Activated T-helper 17 cell treated with anti-CD3 and anti-CD28 coated beads, Interleukin-2, amount 50 U/mL, for 72 hours (primary cell): ENCODE measurements around the gene RBP5. TPM values are rescaled to one million over a fixed set of nuclear protein-coding genes. Genes with fewer than 3 reads are reported as not detected.

ENCODE experiments used
- ATAC-seq: fragments of 150-1000 bp; cut with Tn5 transposase; replicated peaks from 2 replicates; pipeline ENCODE4 v1.10.0; 2021; ENCODE audit warnings: mild to moderate bottlenecking, moderate library complexity
- H3K27ac Mint-ChIP-seq: one replicate; pipeline ENCODE4 v1.8.0; 2022; ENCODE audit warnings: mixed read lengths
- H3K27me3 Mint-ChIP-seq: one replicate; pipeline ENCODE4 v1.8.0; 2022; ENCODE audit warnings: mixed read lengths
- H3K36me3 Mint-ChIP-seq: one replicate; pipeline ENCODE4 v1.8.0; 2022; ENCODE audit warnings: low read depth, mild to moderate bottlenecking, mixed read lengths
- H3K4me1 Mint-ChIP-seq: one replicate; pipeline ENCODE4 v1.8.0; 2022; ENCODE audit warnings: mixed read lengths
- H3K4me3 Mint-ChIP-seq: one replicate; pipeline ENCODE4 v1.8.0; 2022; ENCODE audit warnings: mild to moderate bottlenecking, mixed read lengths
- H3K9me3 Mint-ChIP-seq: one replicate; pipeline ENCODE4 v1.8.0; 2022; ENCODE audit warnings: mixed read lengths
- total RNA-seq, 2 donors: library from RNA; stranded (reverse); gene quantifications; one replicate each; pipeline ENCODE4 v1.2.3, GENCODE V29; 2022

RBP5 gene
- total RNA-seq, 2 donors from 2014 or later = not detected

DNA sequence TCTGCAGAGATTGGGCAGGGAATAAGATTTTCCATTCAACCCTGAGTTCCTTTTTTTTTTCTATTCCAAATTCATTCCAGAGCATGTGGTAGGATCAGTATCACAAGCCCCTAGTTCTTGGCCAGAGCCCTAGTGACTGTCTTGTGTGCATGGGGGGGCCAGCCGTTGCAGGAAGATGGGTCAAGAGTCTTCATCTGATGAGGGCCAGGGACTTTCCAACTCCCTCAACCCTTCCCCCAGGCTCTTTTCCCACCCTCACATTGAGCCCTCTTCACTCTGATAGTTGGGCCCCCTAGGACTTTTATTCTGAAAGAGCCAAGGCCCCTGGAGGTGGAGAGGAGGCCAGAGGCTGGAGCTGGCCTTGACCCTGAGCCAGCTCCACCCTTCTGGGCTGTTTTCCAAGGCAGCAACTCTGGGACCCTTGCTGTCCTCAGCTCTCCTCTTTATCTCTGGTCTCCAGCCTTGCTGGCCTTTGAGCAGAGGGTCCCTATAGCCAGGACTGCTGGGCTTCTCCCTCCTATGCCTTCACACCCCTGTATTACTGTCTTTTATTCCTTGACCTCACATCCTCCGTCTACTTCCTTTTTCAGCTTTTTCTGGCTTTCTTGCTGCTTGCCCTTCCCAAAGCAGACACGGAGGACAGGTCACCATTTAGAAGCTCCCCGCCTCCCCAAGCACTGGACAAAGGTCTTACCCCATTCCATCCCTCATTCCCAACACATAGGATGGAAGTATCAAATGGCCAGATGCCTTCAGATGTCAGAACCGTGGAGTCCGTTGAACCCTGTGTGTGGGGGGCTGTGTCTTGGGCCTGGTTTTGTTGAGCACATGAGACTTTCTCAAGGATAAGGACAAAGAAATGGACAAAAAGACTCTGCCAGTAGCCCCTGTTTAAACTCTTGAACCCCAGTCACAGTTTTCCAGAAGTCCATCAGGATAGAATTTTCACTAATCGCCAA lies 5.6 kb downstream of the RBP5 start:
- H3K36me3 Mint-ChIP-seq = peaks cover 4% of the 10 kb centered on the region
- H3K9me3 Mint-ChIP-seq = no peaks in the 10 kb centered on the region
- no peak overlapping the region for H3K27ac Mint-ChIP-seq
- peaks cover 4% of the 10 kb centered on the region for H3K4me1 Mint-ChIP-seq
- H3K4me3 Mint-ChIP-seq = no peak overlapping the region
- ATAC-seq = no peak
- no peaks in the 10 kb centered on the region for H3K27me3 Mint-ChIP-seq

DNA sequence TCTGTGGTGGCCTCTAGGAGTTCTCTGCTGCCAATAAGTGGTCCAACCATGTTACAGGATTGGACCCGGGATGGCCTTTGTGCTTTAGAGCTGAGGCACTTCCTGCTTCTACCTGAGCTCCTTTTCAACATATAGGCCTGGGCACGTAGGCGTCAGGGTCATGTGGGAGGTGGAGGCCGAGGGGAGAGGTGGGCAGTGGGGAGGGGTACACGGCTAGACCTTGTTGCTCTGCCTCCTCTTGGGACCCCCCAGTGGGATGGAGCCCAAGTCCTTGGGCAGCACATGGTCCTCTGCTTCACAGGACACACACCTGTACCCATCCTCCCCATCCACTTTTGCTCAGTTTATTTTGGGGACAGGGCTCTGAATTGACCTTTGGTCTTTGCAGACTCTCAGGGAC lies 7.4 kb downstream of the RBP5 start:
- Mint-ChIP-seq H3K4me3 (no peak overlapping the region), H3K27me3 (no peaks in the 10 kb centered on the region), H3K4me1 (peaks cover 4% of the 10 kb centered on the region), H3K36me3 (peaks cover 19% of the 10 kb centered on the region), H3K9me3 (no peaks in the 10 kb centered on the region), H3K27ac (no peak overlapping the region)
- ATAC-seq = no peak

- peaks cover 31% of the 10 kb centered on the region for H3K36me3 Mint-ChIP-seq
- ATAC-seq = no peak
- H3K4me1 Mint-ChIP-seq = no peaks in the 10 kb centered on the region
- H3K9me3 Mint-ChIP-seq = no peaks in the 10 kb centered on the region
- no peaks in the 10 kb centered on the region for H3K27me3 Mint-ChIP-seq
- H3K27ac Mint-ChIP-seq = no peak overlapping the region
- H3K4me3 Mint-ChIP-seq = no peak overlapping the region
Measured at GRCh38 chr12:7120166-7120565, 8.5 kb downstream of the RBP5 start.

DNA sequence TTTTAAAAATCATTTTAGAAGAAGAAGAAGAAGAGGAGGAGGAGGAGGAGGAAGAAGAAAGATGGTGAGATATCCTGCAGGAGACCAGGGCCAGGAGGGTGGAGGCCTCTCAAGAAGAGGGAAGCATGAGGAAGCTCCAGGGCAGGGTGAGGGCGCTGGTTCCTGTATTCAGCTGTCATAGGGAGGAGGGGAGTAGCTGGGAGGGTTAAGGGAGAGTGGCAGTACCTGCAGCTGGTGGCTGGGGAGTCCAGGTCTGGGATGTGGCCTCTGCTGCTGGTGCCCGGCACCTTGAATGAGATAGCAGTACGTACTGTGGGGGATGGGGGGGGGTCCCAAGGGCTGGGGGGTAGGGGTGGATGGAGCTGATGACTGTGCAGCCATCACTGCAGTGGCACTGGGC lies 9.8 kb downstream of the RBP5 start:
- Mint-ChIP-seq H3K9me3 (no peaks in the 10 kb centered on the region), H3K27me3 (no peaks in the 10 kb centered on the region), H3K4me3 (no peak overlapping the region), H3K27ac (no peak overlapping the region), H3K4me1 (no peaks in the 10 kb centered on the region), H3K36me3 (peaks cover 44% of the 10 kb centered on the region)
- ATAC-seq = no peak

GRCh38 chr12:7117670-7118069 lies 11.0 kb downstream of the RBP5 start:
- no peaks in the 10 kb centered on the region for H3K27me3 Mint-ChIP-seq
- no peaks in the 10 kb centered on the region for H3K9me3 Mint-ChIP-seq
- peaks cover 4% of the 10 kb centered on the region for H3K4me1 Mint-ChIP-seq
- H3K4me3 Mint-ChIP-seq = no peak overlapping the region
- H3K27ac Mint-ChIP-seq = no peak overlapping the region
- ATAC-seq = no peak
- H3K36me3 Mint-ChIP-seq = peaks cover 51% of the 10 kb centered on the region

DNA sequence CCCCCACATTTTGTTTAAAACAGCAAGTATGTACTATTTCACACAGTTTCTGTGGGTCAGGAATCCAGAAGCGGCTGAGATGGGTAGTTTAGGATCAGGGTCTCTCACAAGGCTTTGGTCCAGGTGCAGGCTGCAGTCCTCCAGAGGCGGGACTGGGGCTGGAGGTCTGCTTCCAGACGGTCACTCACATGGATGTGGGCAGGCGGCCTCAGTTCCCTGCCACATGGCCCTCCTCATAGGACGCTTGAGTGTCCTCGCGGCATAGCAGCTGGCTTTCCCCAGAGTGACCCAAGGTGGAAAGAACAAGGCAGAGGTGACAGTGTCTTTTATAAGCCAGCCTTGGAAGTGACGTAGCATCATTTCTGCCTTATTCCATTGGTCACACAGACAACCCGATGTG lies 11.8 kb downstream of the RBP5 start:
- Mint-ChIP-seq H3K27me3 (no peaks in the 10 kb centered on the region), H3K4me1 (peaks cover 4% of the 10 kb centered on the region), H3K4me3 (no peak overlapping the region), H3K27ac (no peak overlapping the region), H3K9me3 (no peaks in the 10 kb centered on the region), H3K36me3 (peaks cover 51% of the 10 kb centered on the region)
- no peak for ATAC-seq

GRCh38 chr12:7116196-7116595 lies 12.5 kb downstream of the RBP5 start:
- peaks cover 57% of the 10 kb centered on the region for H3K36me3 Mint-ChIP-seq
- no peaks in the 10 kb centered on the region for H3K27me3 Mint-ChIP-seq
- ATAC-seq = no peak
- H3K9me3 Mint-ChIP-seq = no peaks in the 10 kb centered on the region
- H3K4me1 Mint-ChIP-seq = peaks cover 4% of the 10 kb centered on the region
- no peak overlapping the region for H3K27ac Mint-ChIP-seq
- no peak overlapping the region for H3K4me3 Mint-ChIP-seq

- peaks cover 65% of the 10 kb centered on the region for H3K36me3 Mint-ChIP-seq
Measured at GRCh38 chr12:7114851-7115250, 13.8 kb downstream of the RBP5 start.

DNA sequence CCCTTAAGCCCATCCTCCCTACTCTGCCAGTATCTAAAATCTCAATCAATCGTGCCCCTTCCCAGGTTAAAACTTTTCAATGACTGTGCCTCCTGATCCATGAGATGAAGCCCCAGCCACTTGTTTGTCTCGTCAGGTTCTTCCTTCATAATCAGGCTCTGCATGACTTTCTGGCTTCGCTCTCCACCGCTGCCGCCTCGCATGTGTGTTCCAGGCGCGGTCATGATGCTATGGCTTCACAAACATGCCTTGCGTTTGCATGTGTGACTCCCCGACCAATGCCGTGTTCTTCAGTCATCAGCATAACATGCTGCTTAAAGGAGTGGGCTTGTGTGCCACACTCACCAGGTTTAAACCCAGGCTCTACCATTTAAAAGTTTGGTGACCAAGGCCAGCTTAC lies 14.7 kb downstream of the RBP5 start:
- Mint-ChIP-seq H3K27me3 (no peaks in the 10 kb centered on the region), H3K4me3 (no peak overlapping the region), H3K36me3 (peaks cover 65% of the 10 kb centered on the region), H3K9me3 (no peaks in the 10 kb centered on the region), H3K4me1 (peaks cover 9% of the 10 kb centered on the region), H3K27ac (no peak overlapping the region)
- ATAC-seq = no peak

More at GRCh38 chr12:7114851-7115250, 13.8 kb downstream of the RBP5 start:
- H3K9me3 Mint-ChIP-seq = no peaks in the 10 kb centered on the region
- H3K4me3 Mint-ChIP-seq = no peak overlapping the region
- H3K27ac Mint-ChIP-seq = no peak overlapping the region
- peaks cover 4% of the 10 kb centered on the region for H3K4me1 Mint-ChIP-seq
- no peaks in the 10 kb centered on the region for H3K27me3 Mint-ChIP-seq
- no peak for ATAC-seq

DNA sequence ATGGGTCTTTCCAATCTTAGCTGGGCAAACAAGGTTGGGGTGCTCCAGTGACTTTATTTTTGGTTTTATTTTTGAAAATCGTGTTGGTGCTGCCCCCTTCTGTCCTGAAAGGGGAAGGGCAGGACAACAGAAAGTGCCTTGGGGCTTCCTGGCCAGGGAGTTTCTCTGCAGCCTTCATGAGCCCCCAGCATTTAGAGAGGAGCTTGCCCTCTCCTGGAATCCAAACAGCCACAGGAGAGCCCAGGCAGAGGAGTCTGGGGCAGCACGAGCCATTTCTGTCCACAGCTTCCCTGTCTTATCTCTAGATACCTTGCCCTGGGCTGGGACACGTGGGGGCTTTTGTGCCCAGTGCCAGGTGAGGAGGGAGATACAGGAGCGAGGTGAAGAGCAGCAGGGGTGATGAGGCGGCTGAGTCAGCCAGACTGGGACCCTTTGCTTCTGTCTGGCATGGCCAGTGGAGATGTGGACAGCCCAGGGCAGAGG lies 15.3 kb downstream of the RBP5 start:
- ATAC-seq = no peak
- Mint-ChIP-seq H3K27me3 (no peaks in the 10 kb centered on the region), H3K36me3 (peaks cover 66% of the 10 kb centered on the region), H3K9me3 (no peaks in the 10 kb centered on the region), H3K4me3 (no peak overlapping the region), H3K4me1 (peaks cover 9% of the 10 kb centered on the region), H3K27ac (no peak overlapping the region)

- Mint-ChIP-seq H3K36me3 (peaks cover 64% of the 10 kb centered on the region), H3K27me3 (no peaks in the 10 kb centered on the region)
Measured at GRCh38 chr12:7112041-7112440, 16.6 kb downstream of the RBP5 start.

DNA sequence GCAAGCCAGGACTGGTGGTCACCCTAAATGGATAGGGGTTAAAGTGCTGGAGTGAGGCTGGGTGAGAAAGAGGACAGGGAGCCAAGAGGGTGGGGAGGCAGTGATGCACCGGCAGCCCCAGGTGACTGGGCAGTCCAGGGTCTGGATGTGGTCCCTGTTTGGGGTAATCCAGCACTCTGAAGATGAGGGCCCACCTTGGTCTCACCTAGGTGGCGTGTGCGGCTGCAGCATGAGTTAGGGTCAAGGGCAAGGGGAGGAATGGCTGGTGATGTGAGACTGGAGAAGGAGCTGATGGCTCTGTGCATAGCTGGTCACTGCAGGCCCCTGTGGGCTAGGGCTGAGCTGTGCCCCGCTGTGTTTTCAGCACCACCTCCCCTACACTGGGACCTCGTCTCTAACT lies 18.0 kb downstream of the RBP5 start:
- Mint-ChIP-seq H3K36me3 (peaks cover 65% of the 10 kb centered on the region), H3K27me3 (no peaks in the 10 kb centered on the region), H3K9me3 (peaks cover 7% of the 10 kb centered on the region), H3K4me3 (peak overlapping the region; percentile 97), H3K4me1 (peaks cover 17% of the 10 kb centered on the region), H3K27ac (no peak overlapping the region)
- ATAC-seq = no peak

More at GRCh38 chr12:7112041-7112440, 16.6 kb downstream of the RBP5 start:
- peaks cover 14% of the 10 kb centered on the region for H3K4me1 Mint-ChIP-seq
- H3K4me3 Mint-ChIP-seq = no peak overlapping the region
- no peak overlapping the region for H3K27ac Mint-ChIP-seq
- ATAC-seq = no peak
- H3K9me3 Mint-ChIP-seq = no peaks in the 10 kb centered on the region

GRCh38 chr12:7109572-7109920 lies 19.1 kb downstream of the RBP5 start:
- Mint-ChIP-seq H3K9me3 (peaks cover 10% of the 10 kb centered on the region), H3K36me3 (peaks cover 59% of the 10 kb centered on the region), H3K27me3 (no peaks in the 10 kb centered on the region), H3K4me1 (peaks cover 20% of the 10 kb centered on the region), H3K4me3 (peak overlapping the region; percentile 97), H3K27ac (peak overlapping the region; percentile 95)
- ATAC-seq = no peak

- Mint-ChIP-seq H3K27me3 (no peaks in the 10 kb centered on the region), H3K27ac (peak within 1 kb of the TSS; percentile 95), H3K9me3 (peaks cover 10% of the 10 kb centered on the region), H3K36me3 (peaks cover 56% of the 10 kb centered on the region), H3K4me1 (peaks cover 20% of the 10 kb centered on the region), H3K4me3 (peak within 1 kb of the TSS; percentile 97)
- peak; percentile 42 for ATAC-seq
Measured at GRCh38 chr12:7108796-7109571, 19.7 kb downstream of the RBP5 start, which contains the start of gene C1RL. TSS of gene C1RL (minus strand) at chr12:7109214. CDS start at chr12:7109180, 34 bp downstream.
